HepG2 (cell line): ENCODE measurements around the gene SLC13A5. TPM values are rescaled to one million over a fixed set of nuclear protein-coding genes. Genes with fewer than 3 reads are reported as not detected.

Source experiments
- GATAD1 ChIP-seq: IDR thresholded peaks from 2 replicates; pipeline ENCODE4 v1.6.1; 2016; ENCODE audit warnings: missing genetic modification reagents, missing compliant biosample characterization
- KLF9 ChIP-seq: IDR thresholded peaks from 2 replicates; pipeline ENCODE4 v1.6.1; 2016; ENCODE audit warnings: low read depth
- KMT2A ChIP-seq: sonication (generic); formaldehyde crosslinking; IDR thresholded peaks from 2 replicates; pipeline ENCODE4 v1.4.0; 2020; ENCODE audit warnings: missing genetic modification reagents
- PHF21A ChIP-seq: sonication (generic); formaldehyde crosslinking; IDR thresholded peaks from 2 replicates; pipeline ENCODE4 v1.5.0; 2020; ENCODE audit warnings: mild to moderate bottlenecking, missing genetic modification reagents
- RAD21 ChIP-seq: fragments of 450-650 bp; formaldehyde crosslinking; IDR thresholded peaks from 2 replicates; pipeline ENCODE4 v1.5.0; 2020; ENCODE audit warnings: mild to moderate bottlenecking
- STAG1 ChIP-seq: sonication (generic); formaldehyde crosslinking; IDR thresholded peaks from 2 replicates; pipeline ENCODE4 v1.4.0; 2020; ENCODE audit warnings: missing genetic modification reagents
- TBX3 ChIP-seq: fragments of 450-650 bp; IDR thresholded peaks from 2 replicates; pipeline ENCODE4 v1.6.1; 2017; ENCODE audit warnings: antibody characterized with exemption, mild to moderate bottlenecking, inconsistent platforms, borderline replicate concordance
- TOPORS ChIP-seq: sonication (generic); formaldehyde crosslinking; IDR thresholded peaks from 2 replicates; pipeline ENCODE4 v1.8.0; 2023; ENCODE audit warnings: mild to moderate bottlenecking, missing genetic modification reagents
- ZNF430 ChIP-seq: sonication (generic); formaldehyde crosslinking; IDR thresholded peaks from 2 replicates; pipeline ENCODE4 v1.9.0; 2021; ENCODE audit warnings: mild to moderate bottlenecking, missing genetic modification reagents
- ZNF543 ChIP-seq: sonication (generic); formaldehyde crosslinking; IDR thresholded peaks from 2 replicates; pipeline ENCODE4 v1.4.0; 2020; ENCODE audit warnings: mild to moderate bottlenecking, missing genetic modification reagents
- ZNF703 ChIP-seq: sonication (generic); formaldehyde crosslinking; IDR thresholded peaks from 2 replicates; pipeline ENCODE4 v1.5.1; 2020; ENCODE audit warnings: missing genetic modification reagents, mild to moderate bottlenecking, moderate library complexity, borderline replicate concordance
- polyA plus RNA-seq, 8 experiments: library from polyadenylated mRNA; depleted of rRNA in 3 of 8; stranded (reverse) in 7 of 8; unstranded in 1 of 8; fragments of >200 nt; fragmentation: Illumina TruSeq in 4 of 8; extraction: Trizol in 4 of 8; gene quantifications; 2 replicates each; pipeline versions ENCODE4 v1.2.1 to v1.2.3, GENCODE V29; 2011 to 2016; ENCODE audit warnings: low read depth in 4 of 8, missing spikeins in 1 of 8, mixed read lengths in 1 of 8; ENCODE audit not compliant: insufficient read depth in 1 of 8
- total RNA-seq, 5 experiments: library from RNA; depleted of rRNA; stranded (reverse); fragments of >200 nt; fragmentation: Illumina TruSeq; extraction: Trizol; gene quantifications; 2 replicates each; pipeline ENCODE4 v1.2.3, GENCODE V29; 2016; ENCODE audit warnings: low read depth in 1 of 5
- TF ChIP-seq, protein P1 (sequence below): sonication (generic); formaldehyde crosslinking; IDR thresholded peaks from 2 replicates; pipeline ENCODE4 v1.9.0; 2022; ENCODE audit warnings: low read depth, missing genetic modification reagents
- TF ChIP-seq, protein P2 (sequence below): sonication (generic); formaldehyde crosslinking; IDR thresholded peaks from 2 replicates; pipeline ENCODE4 v1.5.0; 2020; ENCODE audit warnings: missing genetic modification reagents, mild to moderate bottlenecking, borderline replicate concordance
- TF ChIP-seq, protein P3 (sequence below): sonication (generic); formaldehyde crosslinking; IDR thresholded peaks from 2 replicates; pipeline ENCODE4 v1.4.0; 2020; ENCODE audit warnings: low read depth, mild to moderate bottlenecking, missing genetic modification reagents
- TF ChIP-seq, protein P4 (sequence below): IDR thresholded peaks from 2 replicates; pipeline ENCODE4 v1.6.1; 2016; ENCODE audit warnings: missing compliant biosample characterization, missing genetic modification reagents, borderline replicate concordance
- TF ChIP-seq, protein P5 (sequence below): sonication (generic); formaldehyde crosslinking; IDR thresholded peaks from 2 replicates; pipeline ENCODE4 v1.4.0; 2020; ENCODE audit warnings: missing genetic modification reagents, borderline replicate concordance
- TF ChIP-seq, protein P6 (sequence below): sonication (generic); formaldehyde crosslinking; IDR thresholded peaks from 2 replicates; pipeline ENCODE4 v1.4.0; 2020; ENCODE audit warnings: missing genetic modification reagents, borderline replicate concordance

Gene SLC13A5
- total and polyA plus RNA-seq, 2 of the 13 experiments (the other 11 are each of a cell fraction or from before 2014, with no cell fraction given) = 42.8 to 310 TPM

DNA sequence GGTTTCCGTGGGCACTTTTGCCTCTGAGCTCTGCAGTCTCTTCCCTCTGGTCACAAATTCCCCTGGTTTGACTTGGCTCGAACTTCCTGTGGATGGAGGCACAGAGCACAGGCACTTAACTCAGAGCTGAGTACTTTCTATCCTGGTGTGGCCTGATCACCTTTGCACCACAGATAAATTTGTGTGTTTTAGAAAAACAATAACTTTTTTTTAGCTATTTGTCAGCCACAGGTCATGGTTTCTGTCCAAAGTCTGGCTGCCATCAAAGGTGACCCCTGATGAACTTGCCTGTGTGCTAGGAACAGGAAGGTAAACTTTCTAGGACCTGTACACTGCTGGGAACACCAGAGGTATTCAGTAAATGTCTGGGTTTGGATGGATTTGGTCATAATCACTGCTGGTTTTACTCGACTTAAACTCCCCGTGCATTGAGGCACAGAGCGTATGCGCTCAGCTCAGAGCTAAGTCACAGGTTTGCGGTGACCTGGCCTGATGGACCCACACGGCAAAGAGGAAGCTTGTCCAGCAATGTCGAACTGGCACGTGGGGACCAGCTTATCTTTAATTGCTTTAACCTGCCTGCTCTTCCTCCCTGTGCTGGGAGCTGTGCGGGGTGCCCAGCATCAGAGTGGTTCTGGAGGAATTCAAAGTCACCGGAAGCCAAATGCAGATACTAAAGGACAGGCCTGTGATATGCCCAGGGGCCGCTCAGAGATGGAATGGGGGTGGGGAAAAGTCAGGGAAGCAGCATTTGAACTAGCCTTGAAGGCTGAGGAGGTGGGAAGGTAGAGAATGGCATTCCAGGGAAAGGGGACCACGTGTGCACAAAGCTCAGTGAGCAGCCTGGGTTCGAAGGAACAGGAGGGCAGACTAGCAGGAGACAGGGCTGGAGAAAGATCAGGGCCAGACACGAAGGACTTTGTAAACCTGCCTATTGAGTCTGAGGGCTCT, 12.9 kb downstream of the SLC13A5 start (continued):
- TF ChIP-seq, protein P1, sequence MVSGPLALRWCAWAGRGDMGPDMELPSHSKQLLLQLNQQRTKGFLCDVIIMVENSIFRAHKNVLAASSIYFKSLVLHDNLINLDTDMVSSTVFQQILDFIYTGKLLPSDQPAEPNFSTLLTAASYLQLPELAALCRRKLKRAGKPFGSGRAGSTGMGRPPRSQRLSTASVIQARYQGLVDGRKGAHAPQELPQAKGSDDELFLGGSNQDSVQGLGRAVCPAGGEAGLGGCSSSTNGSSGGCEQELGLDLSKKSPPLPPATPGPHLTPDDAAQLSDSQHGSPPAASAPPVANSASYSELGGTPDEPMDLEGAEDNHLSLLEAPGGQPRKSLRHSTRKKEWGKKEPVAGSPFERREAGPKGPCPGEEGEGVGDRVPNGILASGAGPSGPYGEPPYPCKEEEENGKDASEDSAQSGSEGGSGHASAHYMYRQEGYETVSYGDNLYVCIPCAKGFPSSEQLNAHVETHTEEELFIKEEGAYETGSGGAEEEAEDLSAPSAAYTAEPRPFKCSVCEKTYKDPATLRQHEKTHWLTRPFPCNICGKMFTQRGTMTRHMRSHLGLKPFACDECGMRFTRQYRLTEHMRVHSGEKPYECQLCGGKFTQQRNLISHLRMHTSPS = peak; percentile 81; the same call in 1 of the 2 replicates
- TF ChIP-seq STAG1 (peak; percentile 36), TBX3 (peak; percentile 89), ZNF703 (CRISPR knock-in tag) (peak; percentile 58; the same call in 1 of the 2 replicates), KMT2A (CRISPR knock-in tag) (no peak), ZNF543 (CRISPR knock-in tag) (peak; percentile 95), ZNF430 (CRISPR knock-in tag) (peak; percentile 56), GATAD1 (CRISPR knock-in tag) (peak; percentile 65), RAD21 (CRISPR knock-in tag) (no peak), PHF21A (CRISPR knock-in tag) (peak; percentile 98), KLF9 (CRISPR knock-in tag) (0 out of 2 replicates have a peak, but pooled peaks have one; percentile 70), TOPORS (CRISPR knock-in tag) (peak; percentile 69; the same call in 1 of the 2 replicates)
- TF ChIP-seq, protein P2, sequence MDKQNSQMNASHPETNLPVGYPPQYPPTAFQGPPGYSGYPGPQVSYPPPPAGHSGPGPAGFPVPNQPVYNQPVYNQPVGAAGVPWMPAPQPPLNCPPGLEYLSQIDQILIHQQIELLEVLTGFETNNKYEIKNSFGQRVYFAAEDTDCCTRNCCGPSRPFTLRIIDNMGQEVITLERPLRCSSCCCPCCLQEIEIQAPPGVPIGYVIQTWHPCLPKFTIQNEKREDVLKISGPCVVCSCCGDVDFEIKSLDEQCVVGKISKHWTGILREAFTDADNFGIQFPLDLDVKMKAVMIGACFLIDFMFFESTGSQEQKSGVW = no peak
- TF ChIP-seq, protein P3, sequence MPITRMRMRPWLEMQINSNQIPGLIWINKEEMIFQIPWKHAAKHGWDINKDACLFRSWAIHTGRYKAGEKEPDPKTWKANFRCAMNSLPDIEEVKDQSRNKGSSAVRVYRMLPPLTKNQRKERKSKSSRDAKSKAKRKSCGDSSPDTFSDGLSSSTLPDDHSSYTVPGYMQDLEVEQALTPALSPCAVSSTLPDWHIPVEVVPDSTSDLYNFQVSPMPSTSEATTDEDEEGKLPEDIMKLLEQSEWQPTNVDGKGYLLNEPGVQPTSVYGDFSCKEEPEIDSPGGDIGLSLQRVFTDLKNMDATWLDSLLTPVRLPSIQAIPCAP (CRISPR knock-in tag) = peak; percentile 52; the same call in 1 of the 2 replicates
- TF ChIP-seq, protein P4, sequence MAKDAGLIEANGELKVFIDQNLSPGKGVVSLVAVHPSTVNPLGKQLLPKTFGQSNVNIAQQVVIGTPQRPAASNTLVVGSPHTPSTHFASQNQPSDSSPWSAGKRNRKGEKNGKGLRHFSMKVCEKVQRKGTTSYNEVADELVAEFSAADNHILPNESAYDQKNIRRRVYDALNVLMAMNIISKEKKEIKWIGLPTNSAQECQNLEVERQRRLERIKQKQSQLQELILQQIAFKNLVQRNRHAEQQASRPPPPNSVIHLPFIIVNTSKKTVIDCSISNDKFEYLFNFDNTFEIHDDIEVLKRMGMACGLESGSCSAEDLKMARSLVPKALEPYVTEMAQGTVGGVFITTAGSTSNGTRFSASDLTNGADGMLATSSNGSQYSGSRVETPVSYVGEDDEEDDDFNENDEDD = 0 out of 2 replicates have a peak, but pooled peaks have one; percentile 66
- TF ChIP-seq, protein P5, sequence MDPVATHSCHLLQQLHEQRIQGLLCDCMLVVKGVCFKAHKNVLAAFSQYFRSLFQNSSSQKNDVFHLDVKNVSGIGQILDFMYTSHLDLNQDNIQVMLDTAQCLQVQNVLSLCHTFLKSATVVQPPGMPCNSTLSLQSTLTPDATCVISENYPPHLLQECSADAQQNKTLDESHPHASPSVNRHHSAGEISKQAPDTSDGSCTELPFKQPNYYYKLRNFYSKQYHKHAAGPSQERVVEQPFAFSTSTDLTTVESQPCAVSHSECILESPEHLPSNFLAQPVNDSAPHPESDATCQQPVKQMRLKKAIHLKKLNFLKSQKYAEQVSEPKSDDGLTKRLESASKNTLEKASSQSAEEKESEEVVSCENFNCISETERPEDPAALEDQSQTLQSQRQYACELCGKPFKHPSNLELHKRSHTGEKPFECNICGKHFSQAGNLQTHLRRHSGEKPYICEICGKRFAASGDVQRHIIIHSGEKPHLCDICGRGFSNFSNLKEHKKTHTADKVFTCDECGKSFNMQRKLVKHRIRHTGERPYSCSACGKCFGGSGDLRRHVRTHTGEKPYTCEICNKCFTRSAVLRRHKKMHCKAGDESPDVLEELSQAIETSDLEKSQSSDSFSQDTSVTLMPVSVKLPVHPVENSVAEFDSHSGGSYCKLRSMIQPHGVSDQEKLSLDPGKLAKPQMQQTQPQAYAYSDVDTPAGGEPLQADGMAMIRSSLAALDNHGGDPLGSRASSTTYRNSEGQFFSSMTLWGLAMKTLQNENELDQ (CRISPR knock-in tag) = no peak
- TF ChIP-seq, protein P6, sequence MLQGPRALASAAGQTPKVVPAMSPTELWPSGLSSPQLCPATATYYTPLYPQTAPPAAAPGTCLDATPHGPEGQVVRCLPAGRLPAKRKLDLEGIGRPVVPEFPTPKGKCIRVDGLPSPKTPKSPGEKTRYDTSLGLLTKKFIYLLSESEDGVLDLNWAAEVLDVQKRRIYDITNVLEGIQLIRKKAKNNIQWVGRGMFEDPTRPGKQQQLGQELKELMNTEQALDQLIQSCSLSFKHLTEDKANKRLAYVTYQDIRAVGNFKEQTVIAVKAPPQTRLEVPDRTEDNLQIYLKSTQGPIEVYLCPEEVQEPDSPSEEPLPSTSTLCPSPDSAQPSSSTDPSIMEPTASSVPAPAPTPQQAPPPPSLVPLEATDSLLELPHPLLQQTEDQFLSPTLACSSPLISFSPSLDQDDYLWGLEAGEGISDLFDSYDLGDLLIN = no peak
